GM19193 (cell line): ENCODE measurements around the gene DNASE1L1.

Experiments used
- POLR2A ChIP-seq: IDR thresholded peaks from 4 replicates; pipeline ENCODE4 v1.6.1; 2011; ENCODE audit not compliant: insufficient read depth, insufficient read length; ENCODE audit errors: extremely low read depth

The DNASE1L1 gene

GRCh38 chrX:154357205-154357604 lies 51.8 kb downstream of the DNASE1L1 start:
- no peak for TF ChIP-seq POLR2A

GRCh38 chrX:154356596-154356995 lies 52.5 kb downstream of the DNASE1L1 start:
- no peak for TF ChIP-seq POLR2A

GRCh38 chrX:154355776-154356140 lies 53.3 kb downstream of the DNASE1L1 start:
- TF ChIP-seq POLR2A: no peak

- no peak for TF ChIP-seq POLR2A
Measured at GRCh38 chrX:154355094-154355775, 53.8 kb downstream of the DNASE1L1 start.

- no peak for TF ChIP-seq POLR2A
Measured at GRCh38 chrX:154354516-154354915, 54.5 kb downstream of the DNASE1L1 start.

- TF ChIP-seq POLR2A: no peak
Measured at GRCh38 chrX:154354013-154354412, 55.0 kb downstream of the DNASE1L1 start.

GRCh38 chrX:154353172-154353843 lies 55.7 kb downstream of the DNASE1L1 start:
- TF ChIP-seq POLR2A: no peak

GRCh38 chrX:154352466-154352865 lies 56.6 kb downstream of the DNASE1L1 start:
- no peak for TF ChIP-seq POLR2A

- TF ChIP-seq POLR2A: no peak
Measured at GRCh38 chrX:154352012-154352401, 57.0 kb downstream of the DNASE1L1 start.
